Subcutaneous adipose tissue (tissue), 4 donors: ENCODE results near the gene LRRC4B. TPM values are rescaled to one million over a fixed set of nuclear protein-coding genes. Genes with fewer than 3 reads are reported as not detected.

Experiments used
- total RNA-seq, 4 donors: library from RNA; depleted of rRNA; stranded (reverse); fragments of >200 nt; gene quantifications; one replicate each; pipeline ENCODE4 v1.1.0, GENCODE V29; 2016
- TF ChIP-seq, protein P1 (sequence below): fragments of 450-650 bp; IDR thresholded peaks from one replicate; pipeline ENCODE4 v1.5.1; 2016; ENCODE audit warnings: low read depth, mild to moderate bottlenecking, control low read depth, antibody characterized with exemption, moderate library complexity

The LRRC4B gene
- total RNA-seq, 4 donors from 2014 or later, result 0.19 to 0.34 (median 0.22) TPM; not detected in 1

DNA sequence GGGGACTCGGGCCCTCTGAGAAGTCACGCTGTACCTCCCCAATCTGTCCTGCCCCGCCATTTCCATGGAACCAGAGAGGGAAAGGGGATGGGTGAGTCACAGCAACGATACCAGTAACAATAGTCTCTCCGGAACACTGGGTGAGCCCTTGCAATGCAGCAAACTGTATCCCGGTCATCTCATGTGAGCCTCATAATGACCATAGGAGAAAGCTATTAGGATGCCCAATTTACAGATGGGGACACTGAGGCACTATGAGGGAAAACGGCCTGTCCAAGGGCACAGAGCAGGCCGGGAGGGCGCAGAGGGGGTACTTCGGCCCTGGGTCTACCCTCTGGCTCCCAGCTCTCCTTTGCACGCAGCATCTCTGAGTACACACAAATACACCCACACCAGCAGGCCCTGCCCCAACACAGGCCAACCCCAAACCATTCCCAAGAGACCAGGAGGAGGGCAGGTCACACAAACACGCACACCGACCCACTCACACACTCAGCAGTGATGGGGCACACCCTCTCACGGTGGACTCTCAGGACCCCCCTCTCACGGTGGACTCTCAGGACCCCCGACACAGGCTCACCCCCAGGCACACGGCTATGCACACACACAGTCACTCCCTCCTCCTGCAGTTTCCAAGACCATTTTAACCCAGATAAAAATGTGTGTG is 18.2 kb downstream of the LRRC4B start:
- TF ChIP-seq, protein P1, sequence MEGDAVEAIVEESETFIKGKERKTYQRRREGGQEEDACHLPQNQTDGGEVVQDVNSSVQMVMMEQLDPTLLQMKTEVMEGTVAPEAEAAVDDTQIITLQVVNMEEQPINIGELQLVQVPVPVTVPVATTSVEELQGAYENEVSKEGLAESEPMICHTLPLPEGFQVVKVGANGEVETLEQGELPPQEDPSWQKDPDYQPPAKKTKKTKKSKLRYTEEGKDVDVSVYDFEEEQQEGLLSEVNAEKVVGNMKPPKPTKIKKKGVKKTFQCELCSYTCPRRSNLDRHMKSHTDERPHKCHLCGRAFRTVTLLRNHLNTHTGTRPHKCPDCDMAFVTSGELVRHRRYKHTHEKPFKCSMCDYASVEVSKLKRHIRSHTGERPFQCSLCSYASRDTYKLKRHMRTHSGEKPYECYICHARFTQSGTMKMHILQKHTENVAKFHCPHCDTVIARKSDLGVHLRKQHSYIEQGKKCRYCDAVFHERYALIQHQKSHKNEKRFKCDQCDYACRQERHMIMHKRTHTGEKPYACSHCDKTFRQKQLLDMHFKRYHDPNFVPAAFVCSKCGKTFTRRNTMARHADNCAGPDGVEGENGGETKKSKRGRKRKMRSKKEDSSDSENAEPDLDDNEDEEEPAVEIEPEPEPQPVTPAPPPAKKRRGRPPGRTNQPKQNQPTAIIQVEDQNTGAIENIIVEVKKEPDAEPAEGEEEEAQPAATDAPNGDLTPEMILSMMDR, result no peak

DNA sequence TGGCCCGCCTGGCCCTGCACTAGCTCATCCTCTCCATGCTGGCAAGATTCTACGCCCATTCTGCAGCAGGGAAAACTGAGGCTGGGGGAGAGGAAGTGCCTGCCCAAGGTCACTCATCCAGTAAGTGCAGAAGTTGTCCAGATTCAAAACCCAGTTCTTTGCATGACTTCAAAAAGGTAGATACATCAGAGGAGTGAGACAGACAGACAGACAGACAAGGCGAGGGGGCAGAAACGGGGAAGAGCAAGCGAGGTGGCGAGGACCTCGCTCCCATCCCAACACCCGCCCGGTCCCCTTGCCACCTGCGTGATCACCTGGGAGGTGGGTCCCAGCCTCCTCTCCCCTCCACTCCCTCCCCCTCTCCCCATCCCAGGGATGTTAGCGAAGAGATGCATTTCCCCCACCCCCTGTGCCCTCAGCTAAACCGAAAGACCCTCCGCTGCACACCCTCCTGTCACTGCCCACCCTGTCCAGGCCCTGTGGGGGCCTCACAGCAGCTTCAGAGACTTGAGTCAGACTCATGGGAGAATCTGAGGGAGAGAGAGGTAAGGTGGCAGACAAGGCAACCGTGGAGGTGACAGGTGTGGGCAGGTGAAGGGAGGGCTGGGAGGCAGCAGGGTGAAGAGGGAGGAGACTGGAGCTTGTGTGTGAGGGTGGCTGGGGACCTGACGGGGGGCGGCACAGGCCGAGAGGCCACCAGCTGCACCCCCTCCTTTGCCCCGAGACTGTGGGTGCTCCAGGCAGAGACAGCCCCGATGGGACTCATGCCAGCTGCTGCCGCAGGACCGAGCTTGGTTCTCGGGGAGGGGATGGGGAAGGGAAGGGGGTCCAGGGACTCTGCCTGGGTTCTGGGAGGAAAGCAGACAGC is 18.9 kb downstream of the LRRC4B start:
- TF ChIP-seq, protein P1, result no peak

DNA sequence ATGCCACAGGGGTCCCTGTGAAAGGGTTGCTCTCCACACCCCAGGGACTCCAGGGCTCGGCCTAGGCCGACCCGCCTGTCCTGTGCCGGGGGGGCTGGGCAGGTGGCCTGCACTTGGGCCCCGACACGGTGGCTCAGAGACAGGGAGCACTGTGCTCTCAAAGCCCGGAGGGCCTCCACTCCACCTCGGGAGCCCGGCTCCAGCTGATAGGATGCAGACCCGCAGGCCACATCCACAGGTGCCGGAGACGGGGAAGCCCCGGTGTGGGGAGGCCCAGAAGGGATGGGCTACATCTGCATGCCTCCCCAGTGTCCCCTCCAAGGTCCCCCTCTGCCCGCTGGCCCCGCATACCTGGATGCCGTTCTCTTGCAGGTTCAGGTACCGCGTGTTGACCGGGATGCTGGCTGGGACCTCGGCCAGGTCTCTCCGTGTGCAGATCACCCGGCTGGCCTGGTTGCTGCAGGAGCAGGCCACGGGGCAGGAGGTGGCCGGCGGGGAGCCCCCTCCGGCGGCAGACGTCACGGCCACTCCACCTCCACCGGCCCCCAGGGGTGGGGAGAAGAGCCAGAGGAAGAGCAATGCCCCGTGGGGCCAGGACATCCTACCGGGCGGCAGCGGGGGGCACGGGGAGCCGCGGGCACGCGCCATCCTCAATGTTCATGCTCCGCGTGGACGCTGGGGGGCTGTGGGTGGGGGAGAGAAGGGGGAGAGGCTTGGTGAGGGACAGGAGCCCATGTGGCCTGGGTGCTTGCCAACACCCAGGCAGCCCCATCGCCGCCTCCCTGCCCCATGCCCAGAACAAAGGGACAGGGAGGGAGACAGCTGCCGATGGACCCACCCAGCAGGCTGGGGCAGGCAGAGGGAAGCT is 19.8 kb downstream of the LRRC4B start:
- TF ChIP-seq, protein P1, result no peak

DNA sequence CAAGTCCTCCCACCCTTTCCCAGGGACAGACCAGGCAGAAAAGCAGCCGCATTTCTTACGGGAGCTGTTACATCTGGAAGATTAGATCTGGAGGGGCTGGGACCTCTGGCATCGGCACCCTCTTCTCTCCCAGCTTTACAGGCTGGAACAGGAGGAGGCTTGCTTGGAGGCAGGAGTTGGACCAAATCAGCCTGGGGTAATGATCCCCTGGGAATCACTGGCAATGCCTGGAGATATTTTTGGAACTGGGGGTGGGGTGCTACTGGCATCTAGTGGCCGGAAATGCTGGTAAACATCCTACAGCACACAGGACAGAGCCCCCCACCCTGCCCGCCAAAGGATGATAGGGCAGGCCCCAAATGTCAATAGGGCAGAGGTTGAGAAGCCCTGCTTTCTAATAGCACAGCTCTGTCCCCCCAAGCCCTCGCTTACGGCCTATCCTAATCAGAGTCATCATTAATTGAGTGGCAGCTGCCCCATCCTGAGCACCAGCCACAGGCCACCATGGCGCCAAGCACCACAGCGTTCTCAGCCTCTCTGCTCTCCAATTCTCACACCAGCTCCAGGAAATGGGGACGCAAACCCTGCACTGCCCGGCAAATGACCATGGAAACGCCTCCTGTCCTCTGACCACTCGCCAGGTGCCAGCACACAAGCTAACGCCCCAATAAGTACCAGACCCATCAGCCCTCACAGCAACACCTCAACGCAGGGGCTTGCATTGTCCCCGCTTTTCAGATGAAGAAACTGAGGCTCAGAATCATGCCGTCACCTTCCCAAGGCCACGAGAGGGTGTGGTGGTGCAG is 20.6 kb downstream of the LRRC4B start:
- TF ChIP-seq, protein P1, result no peak

DNA sequence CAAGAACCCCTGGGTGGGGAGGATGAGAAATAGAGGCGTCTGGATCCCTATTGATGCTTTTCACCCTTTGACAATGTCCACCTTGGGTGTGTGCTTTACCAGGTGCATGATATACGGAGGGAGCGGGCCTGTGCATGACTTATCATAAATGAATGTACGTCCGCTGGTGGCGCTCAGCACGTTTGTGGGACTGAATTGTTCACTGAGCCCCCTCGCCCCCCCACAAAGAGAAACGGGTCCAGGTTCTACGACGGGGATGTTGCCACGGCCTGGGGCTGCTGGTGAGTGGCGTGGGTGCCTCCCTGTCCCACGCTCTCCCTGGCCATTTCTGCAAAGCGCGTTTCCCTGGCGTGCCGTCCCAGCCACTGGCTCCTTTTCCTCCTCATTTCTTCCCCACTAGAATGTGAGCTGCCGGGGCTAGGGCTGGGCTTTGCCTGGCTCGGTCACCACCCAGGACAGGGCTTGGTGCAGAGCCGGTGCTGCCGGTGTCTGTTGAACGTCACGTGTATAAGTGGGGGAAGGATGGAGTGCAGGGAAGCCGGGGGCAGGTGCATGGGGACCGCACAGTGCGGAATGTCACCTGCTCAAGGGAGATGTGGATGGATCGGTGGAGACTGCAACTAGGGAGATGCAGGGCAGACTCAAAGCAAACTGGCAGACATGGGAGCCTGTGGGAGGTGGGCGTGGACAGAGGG is 21.6 kb downstream of the LRRC4B start:
- TF ChIP-seq, protein P1, result no peak

DNA sequence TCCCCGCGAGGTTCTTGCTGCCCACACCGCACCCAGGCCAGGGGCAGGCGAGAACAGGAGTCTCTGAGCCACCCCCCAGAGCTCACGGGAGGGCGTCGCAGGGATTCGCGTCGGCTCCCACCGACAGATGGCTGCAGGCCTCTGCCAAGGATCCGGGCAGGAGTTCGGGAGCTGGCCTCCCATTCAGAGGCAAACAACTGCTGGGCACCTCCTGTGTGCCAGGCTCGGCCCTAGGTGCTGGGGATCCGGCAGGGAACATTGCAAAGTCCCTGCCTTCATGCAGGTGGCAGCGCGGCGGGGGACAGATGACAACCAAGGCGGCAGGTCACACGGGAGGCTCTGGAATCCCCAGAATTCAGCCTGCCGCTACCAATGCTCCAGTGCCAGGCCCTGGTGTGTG is 25.3 kb downstream of the LRRC4B start:
- TF ChIP-seq, protein P1, result no peak
